Measurements from ENCODE around the gene CD276.

CD276 gene

GRCh38 chr15:73754461-73754860, 70.3 kb downstream of the CD276 start:
- no peaks in the 10 kb centered on the region for H3K36me3 Mint-ChIP-seq
- no peak overlapping the region for H3K27ac Mint-ChIP-seq
- H3K4me1 Mint-ChIP-seq (ENCODE audit: low read depth): peaks cover 6% of the 10 kb centered on the region
- no peaks in the 10 kb centered on the region for H3K9me3 Mint-ChIP-seq (ENCODE audit: low read depth)
- peaks cover 38% of the 10 kb centered on the region for H3K27me3 Mint-ChIP-seq
- no peak overlapping the region for H3K4me3 Mint-ChIP-seq

GRCh38 chr15:73755481-73755880, 71.3 kb downstream of the CD276 start:
- H3K27me3 Mint-ChIP-seq: peaks cover 35% of the 10 kb centered on the region
- no peak overlapping the region for H3K27ac Mint-ChIP-seq
- H3K36me3 Mint-ChIP-seq: no peaks in the 10 kb centered on the region
- no peak overlapping the region for H3K4me3 Mint-ChIP-seq
- peaks cover 6% of the 10 kb centered on the region for H3K4me1 Mint-ChIP-seq (ENCODE audit: low read depth)
- H3K9me3 Mint-ChIP-seq (ENCODE audit: low read depth): no peaks in the 10 kb centered on the region

- Mint-ChIP-seq H3K9me3 (ENCODE audit: low read depth) (no peaks in the 10 kb centered on the region), H3K27me3 (peaks cover 33% of the 10 kb centered on the region), H3K4me3 (no peak overlapping the region), H3K27ac (no peak overlapping the region), H3K36me3 (no peaks in the 10 kb centered on the region), H3K4me1 (ENCODE audit: low read depth) (peaks cover 6% of the 10 kb centered on the region)
Measured at GRCh38 chr15:73755946-73756345, 71.8 kb downstream of the CD276 start.

GRCh38 chr15:73756390-73756789, 72.2 kb downstream of the CD276 start:
- peaks cover 33% of the 10 kb centered on the region for H3K27me3 Mint-ChIP-seq
- no peak overlapping the region for H3K27ac Mint-ChIP-seq
- H3K9me3 Mint-ChIP-seq (ENCODE audit: low read depth): no peaks in the 10 kb centered on the region
- H3K36me3 Mint-ChIP-seq: no peaks in the 10 kb centered on the region
- peaks cover 5% of the 10 kb centered on the region for H3K4me1 Mint-ChIP-seq (ENCODE audit: low read depth)
- H3K4me3 Mint-ChIP-seq: no peak overlapping the region

- H3K4me3 Mint-ChIP-seq: no peak overlapping the region
- H3K4me1 Mint-ChIP-seq (ENCODE audit: low read depth): peaks cover 4% of the 10 kb centered on the region
- peaks cover 33% of the 10 kb centered on the region for H3K27me3 Mint-ChIP-seq
- no peak overlapping the region for H3K27ac Mint-ChIP-seq
- no peaks in the 10 kb centered on the region for H3K36me3 Mint-ChIP-seq
- H3K9me3 Mint-ChIP-seq (ENCODE audit: low read depth): no peaks in the 10 kb centered on the region
Measured at GRCh38 chr15:73756947-73757513, 72.8 kb downstream of the CD276 start.

GRCh38 chr15:73757571-73757970, 73.4 kb downstream of the CD276 start:
- H3K27me3 Mint-ChIP-seq: peaks cover 33% of the 10 kb centered on the region
- peaks cover 4% of the 10 kb centered on the region for H3K4me1 Mint-ChIP-seq (ENCODE audit: low read depth)
- no peaks in the 10 kb centered on the region for H3K36me3 Mint-ChIP-seq
- H3K27ac Mint-ChIP-seq: no peak overlapping the region
- no peak overlapping the region for H3K4me3 Mint-ChIP-seq
- H3K9me3 Mint-ChIP-seq (ENCODE audit: low read depth): no peaks in the 10 kb centered on the region

- Mint-ChIP-seq H3K9me3 (ENCODE audit: low read depth) (no peaks in the 10 kb centered on the region), H3K4me1 (ENCODE audit: low read depth) (peaks cover 4% of the 10 kb centered on the region), H3K4me3 (no peak overlapping the region), H3K27ac (no peak overlapping the region), H3K36me3 (no peaks in the 10 kb centered on the region), H3K27me3 (peaks cover 35% of the 10 kb centered on the region)
Measured at GRCh38 chr15:73758461-73758860, 74.3 kb downstream of the CD276 start.

GRCh38 chr15:73760330-73761329, 76.4 kb downstream of the CD276 start:
- Mint-ChIP-seq H3K36me3 (no peaks in the 10 kb centered on the region), H3K9me3 (ENCODE audit: low read depth) (no peaks in the 10 kb centered on the region), H3K4me3 (no peak overlapping the region), H3K27ac (no peak overlapping the region), H3K4me1 (ENCODE audit: low read depth) (no peaks in the 10 kb centered on the region), H3K27me3 (peaks cover 24% of the 10 kb centered on the region)

GRCh38 chr15:73763931-73764330, 79.7 kb downstream of the CD276 start:
- no peak overlapping the region for H3K4me3 Mint-ChIP-seq
- no peak overlapping the region for H3K27ac Mint-ChIP-seq
- peaks cover 12% of the 10 kb centered on the region for H3K27me3 Mint-ChIP-seq
- no peaks in the 10 kb centered on the region for H3K36me3 Mint-ChIP-seq
- H3K9me3 Mint-ChIP-seq (ENCODE audit: low read depth): no peaks in the 10 kb centered on the region
- H3K4me1 Mint-ChIP-seq (ENCODE audit: low read depth): no peaks in the 10 kb centered on the region

All from activated naive CD8-positive, alpha-beta T cell (primary cell).